ENCODE measurements around the gene TPST2.

DNA sequence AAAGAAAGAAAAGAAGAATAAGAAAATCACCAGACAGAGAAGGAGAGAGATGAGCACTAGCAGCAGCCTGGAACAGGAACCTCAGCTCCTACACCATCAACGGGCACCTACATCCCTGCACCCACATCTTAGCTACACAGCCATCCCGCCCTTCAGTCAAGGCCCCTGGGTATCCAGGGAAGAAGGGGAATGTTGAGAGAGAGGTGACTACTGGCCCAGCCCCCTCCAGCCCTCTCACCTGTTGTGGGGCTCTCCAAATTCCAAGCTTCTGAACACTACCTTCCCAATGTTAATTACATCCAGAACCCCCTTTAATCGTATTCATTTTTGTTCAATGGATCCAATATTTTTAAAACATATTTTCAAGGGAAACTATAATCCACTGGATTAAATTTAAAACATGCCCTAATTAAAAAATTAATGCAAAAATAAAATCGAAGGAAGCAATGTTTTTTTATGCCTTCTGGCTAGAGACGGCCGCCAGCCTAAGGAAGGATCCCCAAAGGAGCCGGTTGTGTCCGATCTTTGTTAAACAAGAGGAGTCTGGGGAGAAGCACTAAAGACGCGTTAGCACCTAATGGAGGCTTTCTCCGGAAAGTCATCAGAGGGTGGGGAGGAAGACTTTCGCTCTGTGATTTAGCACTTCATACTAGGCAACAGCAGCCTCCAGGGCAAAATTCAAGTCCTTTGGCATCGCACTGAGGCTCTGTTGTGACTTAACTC lies 9.5 kb downstream of the TPST2 start:
- TF ChIP-seq FOXM1 (IDR thresholded peaks at IDR 0.05; ENCODE audit: borderline replicate concordance) (no peak), SP1 (IDR thresholded peaks at IDR 0.05) (no peak), SUZ12 (IDR thresholded peaks at IDR 0.05) (no peak), NFRKB (IDR thresholded peaks at IDR 0.05) (no peak)
